SK-N-MC (cell line): ENCODE measurements around the gene TCERG1L.

Experiments
- DNase-seq: peaks from one replicate; pipeline ENCODE4 v3.0.0-alpha.2; 2011; ENCODE audit warnings: low read depth, low spot score
- H3K27ac ChIP-seq: fragments of 200-600 bp; sonication (generic); 2 replicates; pipeline ENCODE4 v1.5.1; 2016; ENCODE audit warnings: mixed run types
- H3K36me3 ChIP-seq: fragments of 200-600 bp; sonication (generic); 2 replicates; pipeline ENCODE4 v1.6.1; 2017; ENCODE audit warnings: antibody characterized with exemption, low read length, mixed read lengths; ENCODE audit not compliant: insufficient read depth
- H3K4me3 ChIP-seq: fragments of 200-600 bp; sonication (generic); 2 replicates; pipeline ENCODE4 v1.5.1; 2016
- H3K9ac ChIP-seq: fragments of 200-600 bp; sonication (generic); 2 replicates; pipeline ENCODE4 v1.8.0; 2017; ENCODE audit warnings: mixed run types, mixed read lengths; ENCODE audit not compliant: insufficient read length
- H3K9me3 ChIP-seq: fragments of 200-600 bp; sonication (generic); 2 replicates; pipeline ENCODE4 v1.6.1; 2017; ENCODE audit warnings: low read depth, mild to moderate bottlenecking, antibody characterized with exemption, low read length, moderate library complexity, mixed read lengths
- EZH2 ChIP-seq: fragments of 200-600 bp; sonication (generic); IDR thresholded peaks from one replicate; pipeline ENCODE4 v1.6.1; 2017; ENCODE audit warnings: antibody characterized with exemption
- FOXP2 ChIP-seq: optimal IDR thresholded peaks from 2 replicates; pipeline ENCODE3; 2011; ENCODE audit warnings: mild to moderate bottlenecking, moderate library complexity; ENCODE audit not compliant: insufficient read depth; ENCODE audit errors: extremely low read length, control extremely low read depth
- POLR2AphosphoS5 ChIP-seq: IDR thresholded peaks from 2 replicates; pipeline ENCODE4 v1.6.1; 2012; ENCODE audit warnings: mild to moderate bottlenecking, low read depth, low read length, borderline replicate concordance

The TCERG1L gene

DNA sequence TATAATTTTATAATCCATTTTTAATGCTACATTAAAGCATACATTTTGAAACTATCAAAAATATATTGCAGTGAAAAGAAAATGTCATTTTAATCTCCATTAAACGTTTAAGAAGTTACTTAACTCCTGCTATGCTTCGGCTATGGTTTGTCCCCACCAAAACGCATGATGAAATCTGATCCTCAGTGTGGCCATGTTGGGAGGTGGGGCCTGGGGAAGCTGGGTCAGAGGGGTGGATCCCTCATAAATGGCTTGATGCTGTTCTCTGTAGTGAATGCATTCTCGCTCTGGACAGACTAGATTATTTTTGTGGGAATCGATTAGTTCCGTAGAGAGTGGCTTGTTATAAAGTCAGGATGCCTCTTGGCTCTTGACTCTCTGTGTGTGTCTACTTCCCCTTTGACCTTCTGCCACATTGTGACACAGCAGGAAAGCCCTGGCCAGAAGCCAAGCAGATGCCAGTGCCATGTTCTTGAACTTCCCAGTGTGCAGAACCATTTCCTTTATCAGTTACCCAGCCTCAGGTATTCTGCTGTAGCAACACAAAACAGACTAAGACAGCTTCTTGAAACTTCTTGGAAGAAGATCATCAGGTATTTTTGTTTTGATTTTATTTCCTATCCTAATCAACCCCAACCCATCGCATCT is 77.8 kb downstream of the TCERG1L start:
- TF ChIP-seq FOXP2: no peak
- no peak for TF ChIP-seq POLR2AphosphoS5
- no peak for TF ChIP-seq EZH2
- no peak overlapping the region for H3K4me3 ChIP-seq
- H3K36me3 ChIP-seq: no peaks in the 10 kb centered on the region
- H3K27ac ChIP-seq: no peak overlapping the region
- H3K9me3 ChIP-seq: no peaks in the 10 kb centered on the region
- no peak overlapping the region for H3K9ac ChIP-seq
- no peak for DNase-seq

DNA sequence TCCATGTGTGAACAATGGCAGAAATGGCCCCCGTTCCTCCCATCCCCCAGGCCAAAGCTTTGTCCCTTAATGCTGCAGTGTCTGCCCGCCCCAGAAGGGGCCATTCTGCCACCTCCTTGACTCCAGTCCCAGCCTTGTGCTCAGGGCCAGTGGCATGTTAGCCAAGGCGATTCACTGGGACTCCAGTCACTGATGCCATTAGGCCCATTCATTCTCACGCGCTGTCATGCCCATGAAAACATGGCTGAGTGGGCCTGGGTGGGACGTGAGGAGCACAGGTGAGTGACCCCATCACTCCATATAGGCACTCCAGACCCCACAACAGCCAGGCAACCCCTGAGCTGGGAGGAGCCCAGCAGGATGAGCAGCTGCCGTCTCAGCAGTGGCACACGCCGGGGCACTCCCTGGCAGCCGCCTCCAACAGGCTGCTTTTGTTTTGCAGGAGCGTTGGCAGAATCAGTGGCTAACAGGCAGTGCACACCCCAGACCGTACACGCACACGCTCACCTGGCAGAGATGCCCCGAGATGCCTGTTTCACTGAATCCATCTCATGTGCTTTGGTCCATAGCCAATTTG is 79.5 kb downstream of the TCERG1L start:
- H3K4me3 ChIP-seq: no peak overlapping the region
- H3K36me3 ChIP-seq: no peaks in the 10 kb centered on the region
- TF ChIP-seq FOXP2: no peak
- no peak overlapping the region for H3K9ac ChIP-seq
- H3K27ac ChIP-seq: no peak overlapping the region
- H3K9me3 ChIP-seq: no peaks in the 10 kb centered on the region
- DNase-seq: no peak

DNA sequence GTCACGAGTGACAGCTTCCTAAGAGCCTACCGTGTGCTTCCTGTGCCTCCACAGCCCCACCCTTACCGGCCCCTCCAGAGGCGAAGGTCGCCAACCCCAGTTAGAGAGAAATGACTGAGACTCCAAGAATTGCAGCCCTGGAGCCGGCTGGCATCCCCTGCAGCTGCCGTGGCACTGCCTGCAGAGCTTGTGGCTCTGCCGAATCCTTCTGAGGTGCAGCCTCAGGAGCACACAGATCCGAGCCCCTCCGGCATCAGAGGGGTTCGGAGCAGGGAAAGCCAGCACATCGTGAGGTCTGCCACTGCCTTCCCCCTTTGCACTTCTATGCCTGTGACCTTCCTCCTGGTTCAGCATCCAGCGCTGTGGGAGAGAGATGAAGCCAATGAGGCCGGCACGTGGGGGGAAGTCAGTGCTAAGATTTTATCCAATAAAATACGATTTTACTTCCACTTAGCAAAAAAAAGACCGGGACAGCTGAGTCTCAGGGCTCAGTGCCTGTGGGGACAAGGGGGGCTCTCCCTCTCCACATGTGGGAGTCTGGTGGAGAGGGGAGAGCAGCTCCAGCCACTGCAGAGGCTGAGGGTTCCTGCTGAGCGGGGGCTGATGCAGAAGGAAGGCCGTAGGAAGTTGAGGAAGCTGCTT is 80.1 kb downstream of the TCERG1L start:
- no peak for DNase-seq
- Histone ChIP-seq H3K9ac (no peak overlapping the region), H3K27ac (no peak overlapping the region), H3K36me3 (no peaks in the 10 kb centered on the region), H3K4me3 (no peak overlapping the region), H3K9me3 (no peaks in the 10 kb centered on the region)
- no peak for TF ChIP-seq FOXP2
- no peak for TF ChIP-seq EZH2
- TF ChIP-seq POLR2AphosphoS5: no peak

DNA sequence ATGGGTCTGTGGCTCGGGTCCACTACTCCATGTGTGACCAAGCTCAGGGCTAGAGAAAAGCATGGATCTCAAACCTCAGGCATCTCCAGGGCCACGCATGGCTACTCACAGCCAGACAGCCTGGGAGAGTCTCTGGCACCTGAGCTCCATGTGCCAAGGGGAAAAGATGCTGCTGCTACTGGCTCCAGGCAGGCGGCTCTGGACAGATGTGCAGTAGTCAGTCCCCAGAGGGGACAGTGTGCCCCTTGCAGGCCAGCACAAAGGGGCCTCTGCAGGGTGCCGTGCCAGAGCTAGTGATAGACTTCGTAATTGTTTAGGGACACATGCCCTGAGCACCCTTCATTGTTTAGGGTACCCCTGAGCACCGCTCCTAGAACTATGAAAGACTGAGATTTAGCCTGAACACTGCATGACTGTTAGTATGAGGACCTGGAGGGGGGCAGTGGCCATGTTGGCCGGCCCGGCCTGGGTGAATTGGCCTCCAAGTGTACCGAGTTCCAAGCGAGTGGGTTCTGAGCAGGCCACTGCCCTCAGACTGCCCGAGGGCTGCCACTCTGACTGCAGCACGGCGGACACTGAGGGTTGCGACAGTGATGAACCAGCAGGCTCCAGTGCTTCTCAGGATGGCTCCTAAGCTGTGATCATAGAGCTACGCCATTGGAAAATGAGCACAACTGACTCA is 80.7 kb downstream of the TCERG1L start:
- Histone ChIP-seq H3K36me3 (no peaks in the 10 kb centered on the region), H3K4me3 (no peak overlapping the region), H3K9me3 (no peaks in the 10 kb centered on the region), H3K9ac (no peak overlapping the region), H3K27ac (no peak overlapping the region)
- TF ChIP-seq POLR2AphosphoS5: no peak
- no peak for TF ChIP-seq FOXP2
- no peak for TF ChIP-seq EZH2
- DNase-seq: no peak

DNA sequence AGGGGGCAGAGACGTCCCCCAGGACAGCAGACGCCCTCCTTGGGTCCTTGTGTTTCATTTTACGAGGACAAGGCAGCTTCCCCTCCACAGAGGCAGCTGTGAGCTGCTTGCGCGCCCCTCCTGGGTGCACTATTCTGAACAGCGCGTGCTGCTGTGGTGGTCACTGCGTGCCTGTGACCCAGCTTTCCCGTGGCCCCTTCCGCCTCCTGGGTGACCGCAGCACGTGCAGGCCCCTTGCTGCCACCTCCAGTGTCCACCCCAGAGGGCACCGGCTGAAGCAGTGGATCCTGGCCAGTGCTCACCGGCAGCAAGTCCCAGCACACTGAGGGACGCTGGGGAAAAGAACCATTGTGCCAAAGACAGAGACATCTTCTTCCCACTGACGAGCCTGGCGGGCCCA is 81.4 kb downstream of the TCERG1L start:
- H3K9ac ChIP-seq: no peak overlapping the region
- TF ChIP-seq FOXP2: no peak
- TF ChIP-seq POLR2AphosphoS5: no peak
- no peak for TF ChIP-seq EZH2
- H3K4me3 ChIP-seq: no peak overlapping the region
- no peaks in the 10 kb centered on the region for H3K9me3 ChIP-seq
- no peak for DNase-seq
- H3K36me3 ChIP-seq: no peaks in the 10 kb centered on the region
- H3K27ac ChIP-seq: no peak overlapping the region

DNA sequence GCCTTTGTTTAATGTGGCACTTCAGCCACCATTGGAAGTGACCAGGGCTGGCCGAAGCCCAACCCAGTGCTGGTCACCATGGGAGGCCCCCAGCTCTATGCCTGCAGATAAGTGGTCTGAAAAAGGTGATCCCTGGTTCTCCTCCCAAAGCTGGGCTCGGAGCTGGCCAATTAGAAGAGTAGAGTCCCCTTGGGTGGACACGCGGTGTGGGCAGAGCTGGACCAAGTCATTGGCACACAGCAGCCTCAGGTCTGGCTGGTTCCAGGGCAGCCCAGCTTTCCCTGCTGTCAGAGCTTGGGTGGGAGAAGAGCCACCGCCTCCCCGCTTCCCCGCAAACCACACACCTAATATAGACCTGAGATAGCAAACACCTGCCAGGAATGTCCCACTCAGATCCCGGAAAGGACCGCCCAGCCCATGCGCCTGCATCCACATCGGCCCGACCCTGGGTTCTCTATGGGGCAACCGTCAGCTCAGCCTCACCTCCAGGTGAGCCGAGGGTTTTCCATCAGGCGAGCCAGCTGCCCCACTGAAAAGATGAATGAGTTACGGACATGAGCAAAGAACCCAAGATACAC is 84.3 kb downstream of the TCERG1L start:
- DNase-seq: no peak
- no peaks in the 10 kb centered on the region for H3K36me3 ChIP-seq
- no peak overlapping the region for H3K4me3 ChIP-seq
- TF ChIP-seq FOXP2 (no peak), POLR2AphosphoS5 (no peak), EZH2 (no peak)
- H3K9ac ChIP-seq: no peak overlapping the region
- no peak overlapping the region for H3K27ac ChIP-seq
- H3K9me3 ChIP-seq: no peaks in the 10 kb centered on the region

DNA sequence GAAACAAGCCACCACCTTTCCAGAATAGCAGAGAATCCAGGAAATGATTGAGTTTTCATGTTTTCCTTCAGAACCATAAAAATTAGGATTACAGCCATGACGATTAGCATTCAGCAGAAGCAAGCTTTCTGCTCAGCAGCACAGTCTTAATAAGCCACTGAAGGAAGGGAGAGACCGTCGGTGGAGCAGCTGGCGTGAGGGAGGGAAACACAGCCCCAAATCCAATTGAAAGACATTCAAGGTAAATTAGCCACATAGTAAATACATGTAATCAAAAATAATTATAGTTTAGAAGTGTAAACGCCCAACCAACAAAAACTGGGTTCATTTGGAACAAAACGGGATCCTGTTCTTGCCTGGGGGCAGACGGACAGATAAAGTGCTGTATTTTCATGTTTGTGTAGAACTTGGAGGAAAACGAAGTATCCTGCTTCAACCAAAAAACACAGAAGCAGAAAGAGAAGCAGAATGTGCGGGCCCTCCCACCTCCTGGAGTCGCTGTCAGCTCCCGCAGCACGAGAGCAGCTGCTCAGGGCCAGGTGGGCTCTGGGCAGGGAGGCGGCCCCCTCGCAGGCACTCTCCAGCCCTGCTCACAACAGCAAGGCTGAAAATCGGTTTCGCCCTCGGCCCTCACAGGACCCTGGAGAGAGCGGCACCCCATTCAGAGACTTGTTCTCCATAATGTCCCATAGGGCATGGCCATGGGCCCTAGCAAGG is 84.9 kb downstream of the TCERG1L start:
- no peaks in the 10 kb centered on the region for H3K9me3 ChIP-seq
- no peak overlapping the region for H3K4me3 ChIP-seq
- H3K27ac ChIP-seq: no peak overlapping the region
- TF ChIP-seq FOXP2: no peak
- TF ChIP-seq EZH2: no peak
- TF ChIP-seq POLR2AphosphoS5: no peak
- no peaks in the 10 kb centered on the region for H3K36me3 ChIP-seq
- no peak for DNase-seq
- no peak overlapping the region for H3K9ac ChIP-seq

DNA sequence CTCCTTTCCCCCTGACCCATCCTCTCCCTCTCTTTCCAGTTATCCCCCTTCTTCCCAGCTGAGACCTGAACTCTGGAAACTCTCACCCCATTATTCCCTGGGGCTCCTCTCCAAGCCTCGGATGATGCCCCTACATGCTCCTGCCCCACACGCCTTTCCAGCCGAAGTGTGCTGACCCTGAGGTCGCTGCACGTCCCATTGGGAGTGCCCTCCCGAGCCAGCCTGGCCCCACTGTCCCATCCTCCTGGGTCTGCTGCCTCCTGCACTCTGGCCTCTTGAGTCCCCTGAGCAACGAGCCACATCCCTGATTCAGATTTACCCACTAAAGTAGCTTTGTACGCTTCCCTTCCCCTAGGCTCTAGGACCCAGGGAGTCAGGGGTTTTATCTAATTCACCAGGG is 87.4 kb downstream of the TCERG1L start:
- Histone ChIP-seq H3K9me3 (no peaks in the 10 kb centered on the region), H3K36me3 (no peaks in the 10 kb centered on the region), H3K4me3 (no peak overlapping the region), H3K27ac (no peak overlapping the region), H3K9ac (no peak overlapping the region)
- no peak for TF ChIP-seq POLR2AphosphoS5
- TF ChIP-seq FOXP2: no peak
- no peak for TF ChIP-seq EZH2
- DNase-seq: no peak
